Upper lobe of left lung (tissue), 6 donors: ENCODE results near the gene PLSCR3. TPM values are rescaled to one million over a fixed set of nuclear protein-coding genes. Genes with fewer than 3 reads are reported as not detected.
A peak's percentile ranks its signal among the peaks of the same experiment; 100 is the strongest.

Source experiments
- ATAC-seq, 2 donors: fragments of 200-7000 bp; cut with Tn5 transposase; one replicate each; pipeline ENCODE4 v1.9.1; 2022; ENCODE audit warnings: mild to moderate bottlenecking in 2 of 2, moderate library complexity in 2 of 2; ENCODE audit not compliant: low FRiP score in 2 of 2
- DNase-seq, 2 donors: peaks; one replicate each; pipeline ENCODE4 v3.0.0-alpha.2; 2019 to 2020
- H3K27ac ChIP-seq, 4 donors: fragments of 200-600 bp; sonication (generic); one replicate each; pipeline ENCODE4 v1.5.1; 2016 to 2019
- H3K27me3 ChIP-seq, 4 donors: fragments of 200-600 bp; sonication (generic); one replicate each; pipeline ENCODE4 v1.5.1; 2017 to 2019
- H3K36me3 ChIP-seq, 4 donors: fragments of 200-600 bp; sonication (generic); one replicate each; pipeline ENCODE4 v1.5.1; 2016 to 2019
- H3K4me1 ChIP-seq, 4 donors: fragments of 200-600 bp; sonication (generic); one replicate each; pipeline ENCODE4 v1.5.1; 2018 to 2019
- H3K4me3 ChIP-seq, 4 donors: fragments of 200-600 bp; sonication (generic); one replicate each; pipeline ENCODE4 v1.5.1; 2017 to 2019; ENCODE audit warnings: mild to moderate bottlenecking in 2 of 4, moderate library complexity in 1 of 4
- H3K9me3 ChIP-seq, 4 donors: fragments of 200-600 bp; sonication (generic); one replicate each; pipeline ENCODE4 v1.5.1; 2018 to 2019
- CTCF ChIP-seq, 6 experiments: fragments of 450-650 bp in 4 of 6; fragments of 200-600 bp in 2 of 6; sonication (generic) in 2 of 6; IDR thresholded peaks; one replicate each; pipeline ENCODE4 v1.5.1; 2016 to 2019; ENCODE audit warnings: antibody characterized with exemption in 6 of 6
- EP300 ChIP-seq, 4 donors: sonication (generic); formaldehyde crosslinking; IDR thresholded peaks; one replicate each; pipeline ENCODE4 v1.5.1; 2017; ENCODE audit warnings: antibody characterized with exemption in 4 of 4, control low read depth in 2 of 4
- POLR2A ChIP-seq, 4 donors: fragments of 450-650 bp; IDR thresholded peaks; one replicate each; pipeline ENCODE4 v1.5.1; 2016 to 2017; ENCODE audit warnings: antibody characterized with exemption in 4 of 4, mild to moderate bottlenecking in 2 of 4
- POLR2AphosphoS5 ChIP-seq, 2 donors: sonication (generic); formaldehyde crosslinking; IDR thresholded peaks; one replicate each; pipeline ENCODE4 v1.5.1; 2017; ENCODE audit warnings: antibody characterized with exemption in 2 of 2
- WGBS, 2 donors: methylation state at CpG; one replicate each; pipeline ENCODE4 v1.1.5; 2017 to 2018; 5-methylcytosine and 5-hydroxymethylcytosine counted together
- total RNA-seq, 6 donors: library from RNA; depleted of rRNA in 4 of 6; stranded (reverse); fragments of >200 nt in 4 of 6; gene quantifications; one replicate each; pipeline versions ENCODE4 v1.1.0 to v1.2.1, GENCODE V29; 2016 to 2021
- donor health status: DM: no; HTN: no; CAD: no; lungs with moderate emphysema.
- donor health status: DM: no; HTN: yes; CAD: no; lungs with severe emphysema.

PLSCR3 gene
- total RNA-seq, 6 donors from 2014 or later: 20.6 to 64.5 (median 37.7) TPM

GRCh38 chr17:7426896-7427489 lies 32.7 kb upstream of the PLSCR3 start:
- Histone ChIP-seq H3K4me1 (no peaks in the 10 kb centered on the region), H3K27ac (no peak overlapping the region), H3K9me3 (no peaks in the 10 kb centered on the region), H3K36me3 (no peaks in the 10 kb centered on the region), H3K27me3 (no peaks in the 10 kb centered on the region), H3K4me3 (no peak overlapping the region)
- DNase-seq (peak in 1 of 2 donors; percentile 71), ATAC-seq (no peak)
- TF ChIP-seq EP300 (IDR thresholded peaks at IDR 0.05) (no peak), POLR2A (IDR thresholded peaks at IDR 0.05) (no peak), CTCF (IDR thresholded peaks at IDR 0.05) (no peak), POLR2AphosphoS5 (IDR thresholded peaks at IDR 0.05) (no peak)
- 92 to 94% methylated on average over 19 to 29 of the region's 29 CpGs for WGBS, 2 donors

- Histone ChIP-seq H3K4me1 (no peaks in the 10 kb centered on the region), H3K9me3 (no peaks in the 10 kb centered on the region), H3K36me3 (no peaks in the 10 kb centered on the region), H3K27ac (no peak overlapping the region), H3K4me3 (no peak overlapping the region), H3K27me3 (no peaks in the 10 kb centered on the region)
- 90 to 93% methylated on average over 28 to 30 of the region's 33 CpGs for WGBS, 2 donors
- no peak for TF ChIP-seq POLR2AphosphoS5 (IDR thresholded peaks at IDR 0.05)
- TF ChIP-seq POLR2A (IDR thresholded peaks at IDR 0.05): no peak
- TF ChIP-seq EP300 (IDR thresholded peaks at IDR 0.05): no peak
- TF ChIP-seq CTCF (IDR thresholded peaks at IDR 0.05): no peak
- ATAC-seq (no peak), DNase-seq (peak in 1 of 2 donors; percentile 65)
Measured at GRCh38 chr17:7426203-7426863, 32.0 kb upstream of the PLSCR3 start.

DNA sequence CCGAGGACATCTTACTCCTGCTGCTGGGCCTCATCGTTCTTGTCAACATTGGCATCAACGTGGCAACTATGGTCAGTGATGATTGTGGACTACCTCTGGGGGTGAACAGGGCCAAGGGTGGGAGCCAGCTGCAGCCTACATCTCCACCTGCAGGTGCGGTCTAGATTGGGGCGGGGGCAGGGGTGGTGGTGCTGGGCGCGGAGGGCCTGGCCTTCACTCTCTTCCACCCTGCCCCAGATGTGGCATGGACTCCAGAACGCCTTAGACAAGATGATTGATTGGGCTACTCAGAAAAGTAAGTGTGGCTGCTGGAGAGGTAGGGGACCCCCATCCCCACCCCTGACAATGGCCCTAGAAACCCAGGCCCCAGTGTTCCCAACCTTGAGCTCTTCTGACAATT lies 31.4 kb upstream of the PLSCR3 start:
- DNase-seq: no peak
- H3K27ac ChIP-seq: no peak overlapping the region
- 91 to 100% methylated on average over 1 to 8 of the region's 8 CpGs for WGBS, 2 donors

GRCh38 chr17:7425316-7425715 lies 31.0 kb upstream of the PLSCR3 start, which contains the start of gene SPEM2:
Gene SPEM2, plus strand, starts transcription at chr17:7425616. Its CDS starts 73 bp downstream, at chr17:7425689.
- Histone ChIP-seq H3K4me1 (no peaks in the 10 kb centered on the region), H3K36me3 (no peaks in the 10 kb centered on the region), H3K4me3 (no peak within 1 kb of the TSS), H3K27ac (no peak within 1 kb of the TSS), H3K9me3 (no peaks in the 10 kb centered on the region), H3K27me3 (no peaks in the 10 kb centered on the region)
- no peak for DNase-seq
- 82 to 83% methylated on average over 4 to 7 of the region's 7 CpGs for WGBS, 2 donors
- ATAC-seq: no peak
- TF ChIP-seq POLR2A (IDR thresholded peaks at IDR 0.05): no peak
- no peak for TF ChIP-seq CTCF (IDR thresholded peaks at IDR 0.05)
- TF ChIP-seq EP300 (IDR thresholded peaks at IDR 0.05): no peak

More for the DNA sequence above, 31.4 kb upstream of the PLSCR3 start:
- no peak for ATAC-seq
- Histone ChIP-seq H3K9me3 (no peaks in the 10 kb centered on the region), H3K36me3 (no peaks in the 10 kb centered on the region), H3K27me3 (no peaks in the 10 kb centered on the region), H3K4me1 (no peaks in the 10 kb centered on the region), H3K4me3 (no peak overlapping the region)
- TF ChIP-seq POLR2AphosphoS5 (IDR thresholded peaks at IDR 0.05): no peak
- no peak for TF ChIP-seq CTCF (IDR thresholded peaks at IDR 0.05)
- no peak for TF ChIP-seq POLR2A (IDR thresholded peaks at IDR 0.05)
- TF ChIP-seq EP300 (IDR thresholded peaks at IDR 0.05): no peak
